Measurements from ENCODE around the gene BORCS6.
"Not testable (repeated sequence)": the region's sequence is repeated elsewhere in the genome, so short reads cannot be mapped to it uniquely, and the experiment has no call there.

GRCh38 chr17:8214000-8214399, 24.0 kb upstream of the BORCS6 start:
- TF ChIP-seq CTCF (IDR thresholded peaks at IDR 0.05; ENCODE audit: low read depth, low read length, poor library complexity, severe bottlenecking); EZH2phosphoT487 (IDR thresholded peaks at IDR 0.05; ENCODE audit: borderline replicate concordance, low read length): not testable (repeated sequence)
